ENCODE results near the gene LYRM7. TPM values are rescaled to one million over a fixed set of nuclear protein-coding genes. Genes with fewer than 3 reads are reported as not detected.

LYRM7 gene
- total RNA-seq, 1 experiment from 2014 or later: 12.1 TPM

DNA sequence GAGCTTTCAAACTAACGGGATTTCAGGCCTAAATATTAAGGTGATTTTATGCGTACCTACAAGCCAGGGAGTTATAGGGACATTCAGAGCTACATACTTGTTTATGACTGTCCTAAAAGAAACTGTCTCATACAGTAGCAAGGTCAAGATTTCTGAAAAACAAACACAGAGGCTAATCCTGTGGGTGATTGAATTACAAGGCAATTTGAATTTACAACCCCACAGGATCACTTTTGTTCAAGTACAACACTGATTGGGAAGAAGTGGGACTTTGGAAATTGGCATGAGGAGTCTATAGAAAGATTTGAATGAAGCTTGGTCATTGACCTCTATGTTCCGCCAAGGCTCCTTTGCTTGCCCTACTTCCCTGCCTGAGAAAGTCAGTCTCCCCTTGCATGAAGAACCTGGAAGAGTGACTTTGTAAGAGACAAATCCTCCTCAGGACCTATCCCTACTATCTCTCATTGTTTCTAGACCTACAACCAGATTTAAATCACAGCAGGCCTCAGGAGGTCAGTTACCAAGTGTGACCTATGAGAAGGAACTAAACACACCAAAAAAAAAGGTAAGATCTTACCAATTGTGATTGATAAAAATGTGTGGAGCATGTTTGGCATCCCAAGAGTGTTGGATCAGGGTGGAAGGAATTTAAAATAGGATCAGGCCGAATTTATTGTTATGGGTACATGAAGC lies 54.7 kb downstream of the LYRM7 start:
- DNase-seq (ENCODE audit: low read depth, low spot score) (no peak), ATAC-seq (no peak)
- H3K4me1 ChIP-seq (ENCODE audit: control insufficient read depth, insufficient read depth, low read length): no peaks in the 10 kb centered on the region
- ChIA-PET CTCF (no interaction called here), POLR2A (no interaction called here)
- in situ Hi-C loops (cut with HindIII; ENCODE audit: low pct_unique_long_range_greater_than_20kb, low sequenced_read_pairs) (no loop called here), intact Hi-C loops (cut with micrococcal nuclease; ENCODE audit: unreplicated experiment) (no loop called here)
- H3K36me3 ChIP-seq (ENCODE audit: control insufficient read depth, insufficient read depth, low read length): no peaks in the 10 kb centered on the region
- no peaks in the 10 kb centered on the region for H3K9me3 ChIP-seq (ENCODE audit: control insufficient read depth, insufficient read depth, low read depth, low read length)
- no peak overlapping the region for H3K4me3 ChIP-seq (ENCODE audit: low read depth in 2 of 2, low read length in 2 of 2)
- H3K27ac ChIP-seq (ENCODE audit: low read length): no peak overlapping the region
- BruUV-seq (replicated peaks): no TSS peak
- no peaks in the 10 kb centered on the region for H3K27me3 ChIP-seq (ENCODE audit: control insufficient read depth, insufficient read depth, low read length)
- TF ChIP-seq POLR2AphosphoS5 (IDR thresholded peaks at IDR 0.05; ENCODE audit: low read depth, low read length) (no peak), SIN3A (IDR thresholded peaks at IDR 0.05; ENCODE audit: borderline replicate concordance, insufficient read depth, low read depth, low read length) (no peak), TCF7L2 (IDR thresholded peaks at IDR 0.05; ENCODE audit: low read depth, low read length) (no peak)
- TF ChIP-seq, protein P1, sequence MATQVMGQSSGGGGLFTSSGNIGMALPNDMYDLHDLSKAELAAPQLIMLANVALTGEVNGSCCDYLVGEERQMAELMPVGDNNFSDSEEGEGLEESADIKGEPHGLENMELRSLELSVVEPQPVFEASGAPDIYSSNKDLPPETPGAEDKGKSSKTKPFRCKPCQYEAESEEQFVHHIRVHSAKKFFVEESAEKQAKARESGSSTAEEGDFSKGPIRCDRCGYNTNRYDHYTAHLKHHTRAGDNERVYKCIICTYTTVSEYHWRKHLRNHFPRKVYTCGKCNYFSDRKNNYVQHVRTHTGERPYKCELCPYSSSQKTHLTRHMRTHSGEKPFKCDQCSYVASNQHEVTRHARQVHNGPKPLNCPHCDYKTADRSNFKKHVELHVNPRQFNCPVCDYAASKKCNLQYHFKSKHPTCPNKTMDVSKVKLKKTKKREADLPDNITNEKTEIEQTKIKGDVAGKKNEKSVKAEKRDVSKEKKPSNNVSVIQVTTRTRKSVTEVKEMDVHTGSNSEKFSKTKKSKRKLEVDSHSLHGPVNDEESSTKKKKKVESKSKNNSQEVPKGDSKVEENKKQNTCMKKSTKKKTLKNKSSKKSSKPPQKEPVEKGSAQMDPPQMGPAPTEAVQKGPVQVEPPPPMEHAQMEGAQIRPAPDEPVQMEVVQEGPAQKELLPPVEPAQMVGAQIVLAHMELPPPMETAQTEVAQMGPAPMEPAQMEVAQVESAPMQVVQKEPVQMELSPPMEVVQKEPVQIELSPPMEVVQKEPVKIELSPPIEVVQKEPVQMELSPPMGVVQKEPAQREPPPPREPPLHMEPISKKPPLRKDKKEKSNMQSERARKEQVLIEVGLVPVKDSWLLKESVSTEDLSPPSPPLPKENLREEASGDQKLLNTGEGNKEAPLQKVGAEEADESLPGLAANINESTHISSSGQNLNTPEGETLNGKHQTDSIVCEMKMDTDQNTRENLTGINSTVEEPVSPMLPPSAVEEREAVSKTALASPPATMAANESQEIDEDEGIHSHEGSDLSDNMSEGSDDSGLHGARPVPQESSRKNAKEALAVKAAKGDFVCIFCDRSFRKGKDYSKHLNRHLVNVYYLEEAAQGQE (IDR thresholded peaks at IDR 0.05; ENCODE audit: insufficient read depth in 1 of 2, low read depth in 2 of 2, low read length in 1 of 2): no peak
- TF ChIP-seq, protein P2, sequence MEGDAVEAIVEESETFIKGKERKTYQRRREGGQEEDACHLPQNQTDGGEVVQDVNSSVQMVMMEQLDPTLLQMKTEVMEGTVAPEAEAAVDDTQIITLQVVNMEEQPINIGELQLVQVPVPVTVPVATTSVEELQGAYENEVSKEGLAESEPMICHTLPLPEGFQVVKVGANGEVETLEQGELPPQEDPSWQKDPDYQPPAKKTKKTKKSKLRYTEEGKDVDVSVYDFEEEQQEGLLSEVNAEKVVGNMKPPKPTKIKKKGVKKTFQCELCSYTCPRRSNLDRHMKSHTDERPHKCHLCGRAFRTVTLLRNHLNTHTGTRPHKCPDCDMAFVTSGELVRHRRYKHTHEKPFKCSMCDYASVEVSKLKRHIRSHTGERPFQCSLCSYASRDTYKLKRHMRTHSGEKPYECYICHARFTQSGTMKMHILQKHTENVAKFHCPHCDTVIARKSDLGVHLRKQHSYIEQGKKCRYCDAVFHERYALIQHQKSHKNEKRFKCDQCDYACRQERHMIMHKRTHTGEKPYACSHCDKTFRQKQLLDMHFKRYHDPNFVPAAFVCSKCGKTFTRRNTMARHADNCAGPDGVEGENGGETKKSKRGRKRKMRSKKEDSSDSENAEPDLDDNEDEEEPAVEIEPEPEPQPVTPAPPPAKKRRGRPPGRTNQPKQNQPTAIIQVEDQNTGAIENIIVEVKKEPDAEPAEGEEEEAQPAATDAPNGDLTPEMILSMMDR (IDR thresholded peaks at IDR 0.05): no peak

DNA sequence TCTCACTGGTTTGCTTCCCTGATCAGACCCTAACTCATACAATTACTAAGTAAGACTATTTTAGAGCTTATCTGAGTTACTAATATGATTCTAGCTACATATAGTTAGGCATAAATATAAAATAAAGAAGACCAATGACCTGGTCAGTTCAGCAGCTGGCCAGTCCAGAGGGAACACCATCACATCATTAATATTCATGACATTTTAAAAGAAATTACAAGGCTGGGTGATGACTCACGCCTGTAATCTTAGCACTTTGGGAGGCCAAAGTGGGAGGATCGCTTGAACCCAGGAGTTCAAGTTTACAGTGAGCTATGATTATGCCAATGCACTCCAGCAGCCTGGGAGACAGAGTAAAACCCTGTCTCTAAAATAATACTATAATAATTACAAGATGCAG lies 56.2 kb downstream of the LYRM7 start:
- BruUV-seq (replicated peaks): no TSS peak
- POLR2A ChIA-PET: no interaction called here
- no peak for ATAC-seq

More for the DNA sequence above, 56.2 kb downstream of the LYRM7 start:
- Histone ChIP-seq H3K9me3 (ENCODE audit: control insufficient read depth, insufficient read depth, low read depth, low read length) (no peaks in the 10 kb centered on the region), H3K27ac (ENCODE audit: low read length) (no peak overlapping the region), H3K36me3 (ENCODE audit: control insufficient read depth, insufficient read depth, low read length) (no peaks in the 10 kb centered on the region), H3K4me1 (ENCODE audit: control insufficient read depth, insufficient read depth, low read length) (no peaks in the 10 kb centered on the region), H3K4me3 (ENCODE audit: low read depth in 2 of 2, low read length in 2 of 2) (no peak overlapping the region), H3K27me3 (ENCODE audit: control insufficient read depth, insufficient read depth, low read length) (no peaks in the 10 kb centered on the region)
- in situ Hi-C loops (cut with HindIII; ENCODE audit: low pct_unique_long_range_greater_than_20kb, low sequenced_read_pairs): no loop called here
- CTCF ChIA-PET: no interaction called here
- no peak for DNase-seq (ENCODE audit: low read depth, low spot score)
- intact Hi-C loops (cut with micrococcal nuclease; ENCODE audit: unreplicated experiment): no loop called here
- TF ChIP-seq, protein P2 (IDR thresholded peaks at IDR 0.05): no peak
- TF ChIP-seq, protein P1 (IDR thresholded peaks at IDR 0.05; ENCODE audit: insufficient read depth in 1 of 2, low read depth in 2 of 2, low read length in 1 of 2): no peak
- no peak for TF ChIP-seq TCF7L2 (IDR thresholded peaks at IDR 0.05; ENCODE audit: low read depth, low read length)
- TF ChIP-seq POLR2AphosphoS5 (IDR thresholded peaks at IDR 0.05; ENCODE audit: low read depth, low read length): no peak
- no peak for TF ChIP-seq SIN3A (IDR thresholded peaks at IDR 0.05; ENCODE audit: borderline replicate concordance, insufficient read depth, low read depth, low read length)

Measured in Panc1 (cell line).